ENCODE measurements around the gene ILDR2. TPM values are rescaled to one million over a fixed set of nuclear protein-coding genes. Genes with fewer than 3 reads are reported as not detected.

Gene ILDR2
- polyA plus RNA-seq, 1 of the 3 experiments (the other 2 are of a cell fraction): 0.05 TPM

- Histone ChIP-seq H2AFZ (ENCODE audit: low read depth) (no peak overlapping the region), H3K27ac (ENCODE audit: low read depth in 2 of 2, low read length in 1 of 2) (no peak overlapping the region), H3K4me2 (no peak overlapping the region)
These were observed 21.8 kb downstream of the ILDR2 start for GRCh38 chr1:166953491-166953890.

More at GRCh38 chr1:166953491-166953890, 21.8 kb downstream of the ILDR2 start:
- Histone ChIP-seq H3K79me2 (ENCODE audit: insufficient read depth) (no peaks in the 10 kb centered on the region), H3K27me3 (ENCODE audit: insufficient read depth) (peaks cover 8% of the 10 kb centered on the region; the same call in 1 of the 2 replicates), H3K9ac (no peak overlapping the region), H3K9me2 (no peaks in the 10 kb centered on the region), H3K36me3 (replicated peaks in 1 of 2; ENCODE audit: control insufficient read depth in 1 of 2, insufficient read depth in 2 of 2, low read length in 1 of 2) (no peaks in the 10 kb centered on the region), H3K4me1 (ENCODE audit: control insufficient read depth in 1 of 2, insufficient read depth in 2 of 2, low read depth in 1 of 2, low read length in 1 of 2) (no peaks in the 10 kb centered on the region), H3F3A (replicated peaks; ENCODE audit: insufficient read depth) (no peaks in the 10 kb centered on the region), H3K4me3 (ENCODE audit: low read depth in 2 of 2, low read length in 1 of 2) (no peak overlapping the region), H3K9me3 (no peaks in the 10 kb centered on the region), H4K20me1 (ENCODE audit: insufficient read depth) (no peaks in the 10 kb centered on the region)
- DNase-seq: no peak
- ChIA-PET POLR2A (no interaction called here), CTCF (no interaction called here)
- TF ChIP-seq RCOR1 (IDR thresholded peaks at IDR 0.05; ENCODE audit: low read length): no peak
- no peak for TF ChIP-seq GATA2 (CRISPR knock-in tag; IDR thresholded peaks at IDR 0.05)
- TF ChIP-seq ELF1 (IDR thresholded peaks at IDR 0.05): no peak
- TF ChIP-seq, protein P1, sequence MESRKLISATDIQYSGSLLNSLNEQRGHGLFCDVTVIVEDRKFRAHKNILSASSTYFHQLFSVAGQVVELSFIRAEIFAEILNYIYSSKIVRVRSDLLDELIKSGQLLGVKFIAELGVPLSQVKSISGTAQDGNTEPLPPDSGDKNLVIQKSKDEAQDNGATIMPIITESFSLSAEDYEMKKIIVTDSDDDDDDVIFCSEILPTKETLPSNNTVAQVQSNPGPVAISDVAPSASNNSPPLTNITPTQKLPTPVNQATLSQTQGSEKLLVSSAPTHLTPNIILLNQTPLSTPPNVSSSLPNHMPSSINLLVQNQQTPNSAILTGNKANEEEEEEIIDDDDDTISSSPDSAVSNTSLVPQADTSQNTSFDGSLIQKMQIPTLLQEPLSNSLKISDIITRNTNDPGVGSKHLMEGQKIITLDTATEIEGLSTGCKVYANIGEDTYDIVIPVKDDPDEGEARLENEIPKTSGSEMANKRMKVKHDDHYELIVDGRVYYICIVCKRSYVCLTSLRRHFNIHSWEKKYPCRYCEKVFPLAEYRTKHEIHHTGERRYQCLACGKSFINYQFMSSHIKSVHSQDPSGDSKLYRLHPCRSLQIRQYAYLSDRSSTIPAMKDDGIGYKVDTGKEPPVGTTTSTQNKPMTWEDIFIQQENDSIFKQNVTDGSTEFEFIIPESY (IDR thresholded peaks at IDR 0.05; ENCODE audit: borderline replicate concordance, low read depth): no peak
- TF ChIP-seq, protein P2, sequence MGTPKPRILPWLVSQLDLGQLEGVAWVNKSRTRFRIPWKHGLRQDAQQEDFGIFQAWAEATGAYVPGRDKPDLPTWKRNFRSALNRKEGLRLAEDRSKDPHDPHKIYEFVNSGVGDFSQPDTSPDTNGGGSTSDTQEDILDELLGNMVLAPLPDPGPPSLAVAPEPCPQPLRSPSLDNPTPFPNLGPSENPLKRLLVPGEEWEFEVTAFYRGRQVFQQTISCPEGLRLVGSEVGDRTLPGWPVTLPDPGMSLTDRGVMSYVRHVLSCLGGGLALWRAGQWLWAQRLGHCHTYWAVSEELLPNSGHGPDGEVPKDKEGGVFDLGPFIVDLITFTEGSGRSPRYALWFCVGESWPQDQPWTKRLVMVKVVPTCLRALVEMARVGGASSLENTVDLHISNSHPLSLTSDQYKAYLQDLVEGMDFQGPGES (IDR thresholded peaks at IDR 0.05; ENCODE audit: low read depth, low read length): no peak
- no peak for TF ChIP-seq RAD21 (IDR thresholded peaks at IDR 0.05; ENCODE audit: low read length)
- TF ChIP-seq FOXM1 (IDR thresholded peaks at IDR 0.05; ENCODE audit: low read depth): no peak
- no peak for TF ChIP-seq TAF1 (IDR thresholded peaks at IDR 0.05; ENCODE audit: borderline replicate concordance, low read depth, low read length)
- no peak for TF ChIP-seq FOXJ3 (CRISPR knock-in tag; IDR thresholded peaks at IDR 0.05)
- no peak for TF ChIP-seq POLR2AphosphoS5 (IDR thresholded peaks at IDR 0.05; ENCODE audit: low read depth, low read length)
- no peak for TF ChIP-seq NRF1 (IDR thresholded peaks at IDR 0.05; ENCODE audit: low read depth, low read length)
- TF ChIP-seq, protein P3, sequence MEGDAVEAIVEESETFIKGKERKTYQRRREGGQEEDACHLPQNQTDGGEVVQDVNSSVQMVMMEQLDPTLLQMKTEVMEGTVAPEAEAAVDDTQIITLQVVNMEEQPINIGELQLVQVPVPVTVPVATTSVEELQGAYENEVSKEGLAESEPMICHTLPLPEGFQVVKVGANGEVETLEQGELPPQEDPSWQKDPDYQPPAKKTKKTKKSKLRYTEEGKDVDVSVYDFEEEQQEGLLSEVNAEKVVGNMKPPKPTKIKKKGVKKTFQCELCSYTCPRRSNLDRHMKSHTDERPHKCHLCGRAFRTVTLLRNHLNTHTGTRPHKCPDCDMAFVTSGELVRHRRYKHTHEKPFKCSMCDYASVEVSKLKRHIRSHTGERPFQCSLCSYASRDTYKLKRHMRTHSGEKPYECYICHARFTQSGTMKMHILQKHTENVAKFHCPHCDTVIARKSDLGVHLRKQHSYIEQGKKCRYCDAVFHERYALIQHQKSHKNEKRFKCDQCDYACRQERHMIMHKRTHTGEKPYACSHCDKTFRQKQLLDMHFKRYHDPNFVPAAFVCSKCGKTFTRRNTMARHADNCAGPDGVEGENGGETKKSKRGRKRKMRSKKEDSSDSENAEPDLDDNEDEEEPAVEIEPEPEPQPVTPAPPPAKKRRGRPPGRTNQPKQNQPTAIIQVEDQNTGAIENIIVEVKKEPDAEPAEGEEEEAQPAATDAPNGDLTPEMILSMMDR (IDR thresholded peaks at IDR 0.05): no peak
- TF ChIP-seq USF2 (IDR thresholded peaks at IDR 0.05; ENCODE audit: borderline replicate concordance, low read depth, low read length): no peak
- TF ChIP-seq, protein P4, sequence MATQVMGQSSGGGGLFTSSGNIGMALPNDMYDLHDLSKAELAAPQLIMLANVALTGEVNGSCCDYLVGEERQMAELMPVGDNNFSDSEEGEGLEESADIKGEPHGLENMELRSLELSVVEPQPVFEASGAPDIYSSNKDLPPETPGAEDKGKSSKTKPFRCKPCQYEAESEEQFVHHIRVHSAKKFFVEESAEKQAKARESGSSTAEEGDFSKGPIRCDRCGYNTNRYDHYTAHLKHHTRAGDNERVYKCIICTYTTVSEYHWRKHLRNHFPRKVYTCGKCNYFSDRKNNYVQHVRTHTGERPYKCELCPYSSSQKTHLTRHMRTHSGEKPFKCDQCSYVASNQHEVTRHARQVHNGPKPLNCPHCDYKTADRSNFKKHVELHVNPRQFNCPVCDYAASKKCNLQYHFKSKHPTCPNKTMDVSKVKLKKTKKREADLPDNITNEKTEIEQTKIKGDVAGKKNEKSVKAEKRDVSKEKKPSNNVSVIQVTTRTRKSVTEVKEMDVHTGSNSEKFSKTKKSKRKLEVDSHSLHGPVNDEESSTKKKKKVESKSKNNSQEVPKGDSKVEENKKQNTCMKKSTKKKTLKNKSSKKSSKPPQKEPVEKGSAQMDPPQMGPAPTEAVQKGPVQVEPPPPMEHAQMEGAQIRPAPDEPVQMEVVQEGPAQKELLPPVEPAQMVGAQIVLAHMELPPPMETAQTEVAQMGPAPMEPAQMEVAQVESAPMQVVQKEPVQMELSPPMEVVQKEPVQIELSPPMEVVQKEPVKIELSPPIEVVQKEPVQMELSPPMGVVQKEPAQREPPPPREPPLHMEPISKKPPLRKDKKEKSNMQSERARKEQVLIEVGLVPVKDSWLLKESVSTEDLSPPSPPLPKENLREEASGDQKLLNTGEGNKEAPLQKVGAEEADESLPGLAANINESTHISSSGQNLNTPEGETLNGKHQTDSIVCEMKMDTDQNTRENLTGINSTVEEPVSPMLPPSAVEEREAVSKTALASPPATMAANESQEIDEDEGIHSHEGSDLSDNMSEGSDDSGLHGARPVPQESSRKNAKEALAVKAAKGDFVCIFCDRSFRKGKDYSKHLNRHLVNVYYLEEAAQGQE (IDR thresholded peaks at IDR 0.05; ENCODE audit: low read depth, low read length): no peak
- TF ChIP-seq MXI1 (IDR thresholded peaks at IDR 0.05; ENCODE audit: low read depth, low read length): no peak
- no peak for TF ChIP-seq TCF12 (IDR thresholded peaks at IDR 0.05)
- TF ChIP-seq, protein P5, sequence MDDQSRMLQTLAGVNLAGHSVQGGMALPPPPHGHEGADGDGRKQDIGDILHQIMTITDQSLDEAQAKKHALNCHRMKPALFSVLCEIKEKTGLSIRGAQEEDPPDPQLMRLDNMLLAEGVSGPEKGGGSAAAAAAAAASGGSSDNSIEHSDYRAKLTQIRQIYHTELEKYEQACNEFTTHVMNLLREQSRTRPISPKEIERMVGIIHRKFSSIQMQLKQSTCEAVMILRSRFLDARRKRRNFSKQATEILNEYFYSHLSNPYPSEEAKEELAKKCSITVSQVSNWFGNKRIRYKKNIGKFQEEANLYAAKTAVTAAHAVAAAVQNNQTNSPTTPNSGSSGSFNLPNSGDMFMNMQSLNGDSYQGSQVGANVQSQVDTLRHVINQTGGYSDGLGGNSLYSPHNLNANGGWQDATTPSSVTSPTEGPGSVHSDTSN (IDR thresholded peaks at IDR 0.05): no peak
- no peak for TF ChIP-seq EP300 (IDR thresholded peaks at IDR 0.05; ENCODE audit: borderline replicate concordance in 1 of 2, low read depth in 1 of 2, low read length in 1 of 2)
- TF ChIP-seq RFX5 (IDR thresholded peaks at IDR 0.05; ENCODE audit: low read length): no peak
